GM18861 (cell line): ENCODE measurements around the gene TMED1.
"Not testable (repeated sequence)": the region's sequence is repeated elsewhere in the genome, so short reads cannot be mapped to it uniquely, and the experiment has no call there.

Experiments used
- ATAC-seq: cut with Tn5 transposase; IDR thresholded peaks from one replicate; pipeline ENCODE4 v1.9.1; 2021; ENCODE audit not compliant: unreplicated experiment

The TMED1 gene

GRCh38 chr19:10835754-10836478, at the start of gene TMED1:
Gene TMED1, minus strand, starts transcription at chr19:10836212. Its CDS starts 21 bp downstream, at chr19:10836191.
- peak; percentile 63 for ATAC-seq

GRCh38 chr19:10885201-10886169, 49.5 kb upstream of the TMED1 start:
- no peak for ATAC-seq

GRCh38 chr19:10884274-10884673, 48.3 kb upstream of the TMED1 start:
- ATAC-seq: no peak

GRCh38 chr19:10882108-10882457, 46.1 kb upstream of the TMED1 start:
- ATAC-seq: no peak

DNA sequence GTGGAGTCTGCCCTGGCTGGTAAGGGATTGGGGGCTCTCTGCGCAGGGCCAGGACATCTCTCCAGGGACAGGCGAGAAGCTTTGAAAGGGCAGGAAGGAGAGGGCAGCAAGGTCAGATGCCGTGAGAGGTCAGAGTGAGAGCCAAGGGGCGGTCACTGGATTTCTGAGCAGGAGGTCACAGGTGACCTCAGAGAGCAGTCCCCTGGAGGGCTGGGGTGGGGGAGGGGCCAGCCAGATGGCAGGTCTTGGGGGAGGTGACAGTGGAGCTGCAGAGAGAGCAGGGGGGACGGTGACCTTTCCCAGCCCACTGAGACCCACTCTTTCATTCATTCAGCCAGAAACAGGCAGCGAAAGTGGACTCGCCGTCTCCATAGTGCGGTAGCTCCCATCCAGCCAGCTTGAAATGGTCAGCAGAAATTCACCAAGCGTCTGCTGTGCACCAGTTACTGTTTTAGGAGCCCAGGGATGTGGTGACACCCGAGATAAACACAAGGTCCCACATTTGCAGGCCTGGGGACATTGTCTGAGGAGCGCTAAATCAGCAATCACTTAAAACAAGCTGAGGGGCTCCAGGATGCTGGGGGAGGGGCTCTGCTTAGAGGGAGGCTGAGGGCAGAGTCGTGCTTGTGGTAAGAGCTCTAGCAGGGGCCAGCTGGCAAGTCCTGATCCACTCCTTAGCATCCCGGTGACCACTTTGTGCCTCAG, 45.5 kb upstream of the TMED1 start:
- ATAC-seq: no peak

- no peak for ATAC-seq
Measured at GRCh38 chr19:10878253-10878652, 42.2 kb upstream of the TMED1 start.

- ATAC-seq: not testable (repeated sequence)
Measured at GRCh38 chr19:10877608-10878007, 41.6 kb upstream of the TMED1 start.

- ATAC-seq: peak; percentile 44
Measured at GRCh38 chr19:10876459-10877240, 40.6 kb upstream of the TMED1 start.

GRCh38 chr19:10874024-10874423, 38.0 kb upstream of the TMED1 start:
- ATAC-seq: no peak

GRCh38 chr19:10872546-10873107, 36.6 kb upstream of the TMED1 start:
- no peak for ATAC-seq

GRCh38 chr19:10871711-10872545, 35.9 kb upstream of the TMED1 start:
- peak; percentile 13 for ATAC-seq

- ATAC-seq: peak; percentile 63
Measured at GRCh38 chr19:10870955-10871603, 35.1 kb upstream of the TMED1 start, which contains the start of gene CARM1. Gene CARM1, plus strand, starts transcription at chr19:10871553. Its CDS starts 150 bp downstream, at chr19:10871703.

DNA sequence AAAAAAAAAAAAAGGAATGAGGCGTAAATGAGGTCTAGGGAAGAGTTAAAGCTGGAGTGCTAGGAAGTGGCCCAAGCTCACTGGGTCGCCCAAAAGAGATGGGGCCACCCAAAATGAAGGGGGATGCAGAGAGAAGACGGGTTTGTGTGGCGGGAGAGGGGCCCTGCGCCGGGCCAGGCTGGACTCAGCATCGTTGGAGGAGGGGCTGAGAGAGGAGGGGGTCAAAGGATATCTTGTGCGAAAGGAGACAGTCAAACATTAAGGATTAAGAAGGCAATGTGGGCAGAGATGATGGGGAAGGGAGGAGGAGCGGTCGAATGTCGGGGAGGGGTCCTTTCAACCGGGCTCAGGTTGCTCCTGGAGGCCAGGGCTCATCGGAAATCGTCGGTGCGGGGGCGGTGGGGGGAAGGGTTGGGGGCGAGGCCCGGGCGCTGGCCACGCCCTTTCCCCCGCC, 34.5 kb upstream of the TMED1 start:
- ATAC-seq: no peak

GRCh38 chr19:10869872-10870311, 33.9 kb upstream of the TMED1 start:
- ATAC-seq: not testable (repeated sequence)

DNA sequence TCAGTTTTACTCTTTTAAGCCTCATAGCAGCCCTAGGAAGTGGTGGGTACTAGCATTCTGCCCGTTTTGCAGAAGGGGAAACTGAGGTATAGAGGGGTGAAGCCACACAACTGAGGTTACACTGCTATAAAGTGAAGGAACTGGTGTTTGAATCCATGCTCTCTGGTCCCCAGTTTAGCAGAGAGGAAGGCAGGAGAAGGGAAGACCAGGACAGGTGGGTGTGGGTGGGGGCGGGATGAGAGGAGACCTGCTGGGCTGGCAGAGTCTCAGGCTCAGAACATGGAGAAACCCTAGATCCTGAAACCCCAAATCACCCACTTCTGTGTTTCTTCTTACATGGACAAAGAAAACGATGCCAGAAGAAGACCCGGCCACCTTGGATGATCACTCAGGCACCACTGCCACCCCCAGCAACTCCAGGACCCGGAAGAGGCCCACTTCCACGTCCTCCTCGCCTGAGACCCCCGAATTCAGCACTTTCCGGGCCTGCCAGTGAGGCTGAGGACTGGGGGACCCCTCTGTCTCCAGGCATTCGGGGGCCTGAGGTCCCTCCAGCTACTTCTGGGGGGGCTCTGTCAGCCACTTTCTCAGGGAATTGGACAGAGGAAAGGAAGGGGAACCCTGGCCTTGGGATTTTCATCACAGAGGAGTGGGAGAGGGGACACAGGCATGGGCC, 33.0 kb upstream of the TMED1 start:
- no peak for ATAC-seq

DNA sequence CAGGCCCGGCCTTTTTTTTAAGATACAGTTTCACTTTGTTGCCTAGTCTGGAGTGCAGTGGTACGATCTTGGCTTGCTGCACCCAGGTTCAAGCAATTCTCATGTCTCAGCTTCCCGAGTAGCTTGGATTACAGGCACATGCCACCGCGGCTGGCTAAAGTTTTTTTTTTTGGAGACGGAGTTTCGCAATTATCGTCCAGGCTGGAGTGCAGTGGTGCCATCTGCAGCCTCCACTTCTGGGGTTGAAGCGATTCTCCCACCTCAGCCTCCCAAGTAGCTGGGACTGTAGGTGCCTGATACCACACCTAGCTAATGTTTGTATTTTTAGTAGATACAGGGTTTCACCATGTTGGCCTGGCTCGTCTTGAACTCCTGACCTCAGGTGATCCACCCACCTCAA, 30.5 kb upstream of the TMED1 start:
- no peak for ATAC-seq

GRCh38 chr19:10864538-10864899, 28.5 kb upstream of the TMED1 start:
- ATAC-seq: peak; percentile 37

GRCh38 chr19:10863107-10863717, 27.2 kb upstream of the TMED1 start:
- ATAC-seq: no peak
